Measurements from ENCODE around the gene C17orf107.
"Not testable (repeated sequence)": the region's sequence is repeated elsewhere in the genome, so short reads cannot be mapped to it uniquely, and the experiment has no call there.

C17orf107 gene

GRCh38 chr17:4899341-4900230, at the start of gene C17orf107:
Gene C17orf107 (plus strand): TSS chr17:4899536. CDS start chr17:4899763, 227 bp downstream.
- no peak for DNase-seq

- no peak for DNase-seq
Observed at GRCh38 chr17:4850246-4850645, 49.1 kb upstream of the C17orf107 start.

GRCh38 chr17:4851084-4851483, 48.3 kb upstream of the C17orf107 start:
- DNase-seq = no peak

GRCh38 chr17:4852567-4853207, 46.6 kb upstream of the C17orf107 start:
- no peak for DNase-seq

- DNase-seq = no peak
Observed at GRCh38 chr17:4853208-4853671, 46.1 kb upstream of the C17orf107 start.

GRCh38 chr17:4854111-4854681, 45.1 kb upstream of the C17orf107 start:
- DNase-seq = no peak

GRCh38 chr17:4856271-4856936, 42.9 kb upstream of the C17orf107 start:
- no peak for DNase-seq

GRCh38 chr17:4856937-4857314, 42.4 kb upstream of the C17orf107 start:
- no peak for DNase-seq

- not testable (repeated sequence) for DNase-seq
Observed at GRCh38 chr17:4857347-4857746, 42.0 kb upstream of the C17orf107 start.

- no peak for DNase-seq
Observed at GRCh38 chr17:4858068-4858881, 41.1 kb upstream of the C17orf107 start.

- no peak for DNase-seq
Observed at GRCh38 chr17:4858882-4859260, 40.5 kb upstream of the C17orf107 start.

- DNase-seq = no peak
Observed at GRCh38 chr17:4859816-4860625, 39.3 kb upstream of the C17orf107 start.

GRCh38 chr17:4860651-4861050, 38.7 kb upstream of the C17orf107 start:
- DNase-seq = no peak

- DNase-seq = no peak
Observed at GRCh38 chr17:4861052-4861451, 38.3 kb upstream of the C17orf107 start.

GRCh38 chr17:4862720-4863119, 36.6 kb upstream of the C17orf107 start:
- DNase-seq = no peak

GRCh38 chr17:4863321-4863720, 36.0 kb upstream of the C17orf107 start:
- DNase-seq = no peak

GRCh38 chr17:4867535-4867934, 31.8 kb upstream of the C17orf107 start:
- DNase-seq = not testable (repeated sequence)

- DNase-seq = not testable (repeated sequence)
Observed at GRCh38 chr17:4869058-4869998, 30.0 kb upstream of the C17orf107 start.

- no peak for DNase-seq
Observed at GRCh38 chr17:4870855-4871254, 28.5 kb upstream of the C17orf107 start.

- DNase-seq = no peak
Observed at GRCh38 chr17:4872786-4873185, 26.6 kb upstream of the C17orf107 start.
